Measurements from ENCODE around the gene OR51B4. TPM values are rescaled to one million over a fixed set of nuclear protein-coding genes. Genes with fewer than 3 reads are reported as not detected.
"Not testable (repeated sequence)": the region's sequence is repeated elsewhere in the genome, so short reads cannot be mapped to it uniquely, and the experiment has no call there.

Gene OR51B4
- total and polyA plus RNA-seq, 2 donors, result not detected

GRCh38 chr11:5265832-5266231 is 35.9 kb downstream of the OR51B4 start:
- no peak overlapping the region for H3K4me3 ChIP-seq (ENCODE audit: low read length in 2 of 2)
- DNase-seq (ENCODE audit: low read depth in 6 of 9, low spot score in 9 of 9), result no peak
- H3K4me1 ChIP-seq (ENCODE audit: control insufficient read depth in 2 of 2, insufficient read depth in 2 of 2, low read length in 2 of 2), result no peaks in the 10 kb centered on the region
- H3K27me3 ChIP-seq (ENCODE audit: control insufficient read depth in 2 of 2, insufficient read depth in 1 of 2, low read length in 1 of 2), result no peaks in the 10 kb centered on the region
- H3K27ac ChIP-seq (ENCODE audit: low read depth in 1 of 2, low read length in 1 of 2), result no peak overlapping the region
- WGBS, result 72% methylated on average over 2 of the region's 2 CpGs
- H3K9me3 ChIP-seq (ENCODE audit: control insufficient read depth in 2 of 2, insufficient read depth in 1 of 2, low read length in 1 of 2), result no peaks in the 10 kb centered on the region
- H3K36me3 ChIP-seq (ENCODE audit: control insufficient read depth in 2 of 2, insufficient read depth in 2 of 2, low read length in 1 of 2), result no peaks in the 10 kb centered on the region

- H3K27me3 ChIP-seq (ENCODE audit: control insufficient read depth in 2 of 2, insufficient read depth in 1 of 2, low read length in 1 of 2), result no peaks in the 10 kb centered on the region
- no peak overlapping the region for H3K4me3 ChIP-seq (ENCODE audit: low read length in 2 of 2)
- no peaks in the 10 kb centered on the region for H3K4me1 ChIP-seq (ENCODE audit: control insufficient read depth in 2 of 2, insufficient read depth in 2 of 2, low read length in 2 of 2)
- no peak overlapping the region for H3K27ac ChIP-seq (ENCODE audit: low read depth in 1 of 2, low read length in 1 of 2)
- 91% methylated on average over 7 of the region's 7 CpGs for WGBS
- H3K36me3 ChIP-seq (ENCODE audit: control insufficient read depth in 2 of 2, insufficient read depth in 2 of 2, low read length in 1 of 2), result no peaks in the 10 kb centered on the region
- H3K9me3 ChIP-seq (ENCODE audit: control insufficient read depth in 2 of 2, insufficient read depth in 1 of 2, low read length in 1 of 2), result no peaks in the 10 kb centered on the region
- DNase-seq (ENCODE audit: low read depth in 6 of 9, low spot score in 9 of 9), result no peak
Observed at GRCh38 chr11:5258543-5259262, 43.0 kb downstream of the OR51B4 start.

GRCh38 chr11:5257296-5257695 is 44.5 kb downstream of the OR51B4 start:
- WGBS, result 88% methylated on average over 2 of the region's 2 CpGs
- no peaks in the 10 kb centered on the region for H3K4me1 ChIP-seq (ENCODE audit: control insufficient read depth in 2 of 2, insufficient read depth in 2 of 2, low read length in 2 of 2)

GRCh38 chr11:5254646-5255413 is 46.9 kb downstream of the OR51B4 start, which contains the start of gene HBG2:
HBG2 (minus strand) TSS chr11:5254781; CDS start chr11:5254728, 53 bp downstream.
- H3K4me1 ChIP-seq (ENCODE audit: control insufficient read depth in 2 of 2, insufficient read depth in 2 of 2, low read length in 2 of 2); H3K4me3 ChIP-seq (ENCODE audit: low read length in 2 of 2); H3K27me3 ChIP-seq (ENCODE audit: control insufficient read depth in 2 of 2, insufficient read depth in 1 of 2, low read length in 1 of 2); H3K36me3 ChIP-seq (ENCODE audit: control insufficient read depth in 2 of 2, insufficient read depth in 2 of 2, low read length in 1 of 2); DNase-seq (ENCODE audit: low read depth in 6 of 9, low spot score in 9 of 9); H3K9me3 ChIP-seq (ENCODE audit: control insufficient read depth in 2 of 2, insufficient read depth in 1 of 2, low read length in 1 of 2); H3K27ac ChIP-seq (ENCODE audit: low read depth in 1 of 2, low read length in 1 of 2): not testable (repeated sequence)
- WGBS, result 93% methylated on average over 4 of the region's 9 CpGs

More at GRCh38 chr11:5257296-5257695, 44.5 kb downstream of the OR51B4 start:
- Histone ChIP-seq H3K27me3 (ENCODE audit: control insufficient read depth in 2 of 2, insufficient read depth in 1 of 2, low read length in 1 of 2) (no peaks in the 10 kb centered on the region), H3K4me3 (ENCODE audit: low read length in 2 of 2) (no peak overlapping the region), H3K27ac (ENCODE audit: low read depth in 1 of 2, low read length in 1 of 2) (no peak overlapping the region), H3K36me3 (ENCODE audit: control insufficient read depth in 2 of 2, insufficient read depth in 2 of 2, low read length in 1 of 2) (no peaks in the 10 kb centered on the region), H3K9me3 (ENCODE audit: control insufficient read depth in 2 of 2, insufficient read depth in 1 of 2, low read length in 1 of 2) (no peaks in the 10 kb centered on the region)
- no peak for DNase-seq (ENCODE audit: low read depth in 6 of 9, low spot score in 9 of 9)

GRCh38 chr11:5254023-5254422 is 47.7 kb downstream of the OR51B4 start:
- DNase-seq (ENCODE audit: low read depth in 6 of 9, low spot score in 9 of 9); H3K27ac ChIP-seq (ENCODE audit: low read depth in 1 of 2, low read length in 1 of 2); H3K4me1 ChIP-seq (ENCODE audit: control insufficient read depth in 2 of 2, insufficient read depth in 2 of 2, low read length in 2 of 2); H3K36me3 ChIP-seq (ENCODE audit: control insufficient read depth in 2 of 2, insufficient read depth in 2 of 2, low read length in 1 of 2); H3K4me3 ChIP-seq (ENCODE audit: low read length in 2 of 2); H3K9me3 ChIP-seq (ENCODE audit: control insufficient read depth in 2 of 2, insufficient read depth in 1 of 2, low read length in 1 of 2); H3K27me3 ChIP-seq (ENCODE audit: control insufficient read depth in 2 of 2, insufficient read depth in 1 of 2, low read length in 1 of 2): not testable (repeated sequence)
- whole genome bisulfite sequencing, result 87% methylated on average over 2 of the region's 2 CpGs

GRCh38 chr11:5253440-5253839 is 48.3 kb downstream of the OR51B4 start:
- 90% methylated on average over 5 of the region's 5 CpGs for WGBS
- not testable (repeated sequence) for H3K4me1 ChIP-seq (ENCODE audit: control insufficient read depth in 2 of 2, insufficient read depth in 2 of 2, low read length in 2 of 2); H3K9me3 ChIP-seq (ENCODE audit: control insufficient read depth in 2 of 2, insufficient read depth in 1 of 2, low read length in 1 of 2)

GRCh38 chr11:5252919-5253265 is 48.9 kb downstream of the OR51B4 start:
- H3K4me3 ChIP-seq (ENCODE audit: low read length in 2 of 2), result no peak overlapping the region
- no peaks in the 10 kb centered on the region for H3K4me1 ChIP-seq (ENCODE audit: control insufficient read depth in 2 of 2, insufficient read depth in 2 of 2, low read length in 2 of 2)
- H3K27me3 ChIP-seq (ENCODE audit: control insufficient read depth in 2 of 2, insufficient read depth in 1 of 2, low read length in 1 of 2), result no peaks in the 10 kb centered on the region
- no peaks in the 10 kb centered on the region for H3K9me3 ChIP-seq (ENCODE audit: control insufficient read depth in 2 of 2, insufficient read depth in 1 of 2, low read length in 1 of 2)
- H3K36me3 ChIP-seq (ENCODE audit: control insufficient read depth in 2 of 2, insufficient read depth in 2 of 2, low read length in 1 of 2), result no peaks in the 10 kb centered on the region
- 93% methylated on average over 1 of the region's 1 CpG for WGBS
- H3K27ac ChIP-seq (ENCODE audit: low read depth in 1 of 2, low read length in 1 of 2), result no peak overlapping the region
- DNase-seq (ENCODE audit: low read depth in 6 of 9, low spot score in 9 of 9), result no peak

More at GRCh38 chr11:5253440-5253839, 48.3 kb downstream of the OR51B4 start:
- H3K4me3 ChIP-seq (ENCODE audit: low read length in 2 of 2); H3K27ac ChIP-seq (ENCODE audit: low read depth in 1 of 2, low read length in 1 of 2); H3K27me3 ChIP-seq (ENCODE audit: control insufficient read depth in 2 of 2, insufficient read depth in 1 of 2, low read length in 1 of 2); DNase-seq (ENCODE audit: low read depth in 6 of 9, low spot score in 9 of 9); H3K36me3 ChIP-seq (ENCODE audit: control insufficient read depth in 2 of 2, insufficient read depth in 2 of 2, low read length in 1 of 2): not testable (repeated sequence)

GRCh38 chr11:5252192-5252918 is 49.4 kb downstream of the OR51B4 start:
- Histone ChIP-seq H3K27me3 (ENCODE audit: control insufficient read depth in 2 of 2, insufficient read depth in 1 of 2, low read length in 1 of 2) (no peaks in the 10 kb centered on the region), H3K4me1 (ENCODE audit: control insufficient read depth in 2 of 2, insufficient read depth in 2 of 2, low read length in 2 of 2) (no peaks in the 10 kb centered on the region), H3K36me3 (ENCODE audit: control insufficient read depth in 2 of 2, insufficient read depth in 2 of 2, low read length in 1 of 2) (no peaks in the 10 kb centered on the region), H3K9me3 (ENCODE audit: control insufficient read depth in 2 of 2, insufficient read depth in 1 of 2, low read length in 1 of 2) (no peaks in the 10 kb centered on the region), H3K4me3 (ENCODE audit: low read length in 2 of 2) (no peak overlapping the region), H3K27ac (ENCODE audit: low read depth in 1 of 2, low read length in 1 of 2) (no peak overlapping the region)
- DNase-seq (ENCODE audit: low read depth in 6 of 9, low spot score in 9 of 9), result no peak
- WGBS, result 78% methylated on average over 9 of the region's 9 CpGs

GRCh38 chr11:5251746-5252145 is 50.0 kb downstream of the OR51B4 start:
- H3K4me3 ChIP-seq (ENCODE audit: low read length in 2 of 2), result no peak overlapping the region
- 68% methylated on average over 2 of the region's 2 CpGs for WGBS

More at GRCh38 chr11:5251746-5252145, 50.0 kb downstream of the OR51B4 start:
- H3K4me1 ChIP-seq (ENCODE audit: control insufficient read depth in 2 of 2, insufficient read depth in 2 of 2, low read length in 2 of 2), result no peaks in the 10 kb centered on the region
- no peaks in the 10 kb centered on the region for H3K36me3 ChIP-seq (ENCODE audit: control insufficient read depth in 2 of 2, insufficient read depth in 2 of 2, low read length in 1 of 2)
- H3K27ac ChIP-seq (ENCODE audit: low read depth in 1 of 2, low read length in 1 of 2), result no peak overlapping the region
- no peaks in the 10 kb centered on the region for H3K9me3 ChIP-seq (ENCODE audit: control insufficient read depth in 2 of 2, insufficient read depth in 1 of 2, low read length in 1 of 2)
- H3K27me3 ChIP-seq (ENCODE audit: control insufficient read depth in 2 of 2, insufficient read depth in 1 of 2, low read length in 1 of 2), result no peaks in the 10 kb centered on the region
- DNase-seq (ENCODE audit: low read depth in 6 of 9, low spot score in 9 of 9), result no peak

Data from thymus (tissue), 11 donors.